H9 (cell line): ENCODE measurements around the gene GALR1. TPM values are rescaled to one million over a fixed set of nuclear protein-coding genes. Genes with fewer than 3 reads are reported as not detected.
A peak's percentile ranks its signal among the peaks of the same experiment; 100 is the strongest.

Experiments used
- DNase-seq: peaks from one replicate; pipeline ENCODE4 v3.0.0-alpha.2; 2017
- H2AFZ ChIP-seq: one replicate; pipeline ENCODE4 v1.6.1; 2013; ENCODE audit warnings: mild to moderate bottlenecking, low read length, control low read depth, moderate library complexity
- H2AK5ac ChIP-seq: 2 replicates; pipeline ENCODE4 v1.6.1; 2013; ENCODE audit warnings: low read length, control low read depth, mixed read lengths; ENCODE audit not compliant: insufficient read length
- H2BK120ac ChIP-seq: one replicate; pipeline ENCODE4 v1.6.1; 2013; ENCODE audit warnings: low read depth, mild to moderate bottlenecking, low read length, control low read depth, inconsistent platforms; ENCODE audit not compliant: poor library complexity, severe bottlenecking
- H2BK12ac ChIP-seq: 2 replicates; pipeline ENCODE4 v1.6.1; 2013; ENCODE audit warnings: low read length, control low read depth, mixed read lengths, low read depth; ENCODE audit not compliant: insufficient read length
- H2BK15ac ChIP-seq: 2 replicates; pipeline ENCODE4 v1.6.1; 2013; ENCODE audit warnings: low read depth, low read length, control low read depth
- H2BK20ac ChIP-seq: one replicate; pipeline ENCODE4 v1.6.1; 2013; ENCODE audit warnings: low read depth, mild to moderate bottlenecking, low read length, control low read depth, inconsistent platforms; ENCODE audit not compliant: poor library complexity, severe bottlenecking
- H2BK5ac ChIP-seq: 2 replicates; pipeline ENCODE4 v1.6.1; 2013; ENCODE audit warnings: low read length, control low read depth, mixed read lengths; ENCODE audit not compliant: insufficient read length
- H3K14ac ChIP-seq: 2 replicates; pipeline ENCODE4 v1.6.1; 2013; ENCODE audit warnings: low read length, control low read depth; ENCODE audit not compliant: insufficient read depth
- H3K18ac ChIP-seq: 2 replicates; pipeline ENCODE4 v1.6.1; 2013; ENCODE audit warnings: low read depth, mild to moderate bottlenecking, mixed read lengths, low read length, control low read depth; ENCODE audit not compliant: insufficient read length
- H3K23ac ChIP-seq: 2 replicates; pipeline ENCODE4 v1.6.1; 2013; ENCODE audit warnings: low read length, control low read depth, mixed read lengths, low read depth; ENCODE audit not compliant: insufficient read length
- H3K23me2 ChIP-seq: 2 replicates; pipeline ENCODE4 v1.6.1; 2013; ENCODE audit warnings: low read depth, mild to moderate bottlenecking, mixed read lengths, low read length, control low read depth; ENCODE audit not compliant: insufficient read length, poor library complexity, severe bottlenecking
- H3K27ac ChIP-seq: 2 replicates; pipeline ENCODE4 v1.5.1; 2013; ENCODE audit warnings: low read length, control low read depth, mixed read lengths, low read depth; ENCODE audit not compliant: insufficient read length
- H3K27me3 ChIP-seq: 2 replicates; pipeline ENCODE4 v1.6.1; 2013; ENCODE audit warnings: low read length, control low read depth, inconsistent platforms; ENCODE audit not compliant: insufficient read depth
- H3K4ac ChIP-seq: 2 replicates; pipeline ENCODE4 v1.6.1; 2013; ENCODE audit warnings: low read depth, mild to moderate bottlenecking, control low read depth, inconsistent platforms, low read length, moderate library complexity
- H3K4me1 ChIP-seq: 2 replicates; pipeline ENCODE4 v1.6.1; 2013; ENCODE audit warnings: low read length, control low read depth, inconsistent platforms; ENCODE audit not compliant: insufficient read depth
- H3K4me2 ChIP-seq: 2 replicates; pipeline ENCODE4 v1.6.1; 2013; ENCODE audit warnings: low read length, control low read depth, mixed read lengths; ENCODE audit not compliant: insufficient read length, insufficient read depth
- H3K56ac ChIP-seq: 2 replicates; pipeline ENCODE4 v1.6.1; 2013; ENCODE audit warnings: low read depth, mild to moderate bottlenecking, mixed read lengths, low read length, control low read depth; ENCODE audit not compliant: insufficient read length
- H3K79me1 ChIP-seq: 2 replicates; pipeline ENCODE4 v1.6.1; 2013; ENCODE audit warnings: low read depth, mild to moderate bottlenecking, moderate library complexity, low read length, control low read depth, inconsistent platforms; ENCODE audit not compliant: insufficient read depth, poor library complexity, severe bottlenecking
- H3K79me2 ChIP-seq: 2 replicates; pipeline ENCODE4 v1.6.1; 2013; ENCODE audit warnings: low read length, control low read depth, inconsistent platforms; ENCODE audit not compliant: insufficient read depth
- H3K9ac ChIP-seq: 2 replicates; pipeline ENCODE4 v1.6.1; 2013; ENCODE audit warnings: low read length, control low read depth, mixed read lengths; ENCODE audit not compliant: insufficient read length; ENCODE audit errors: extremely low read depth
- H3K9me3 ChIP-seq: one replicate; pipeline ENCODE4 v1.6.1; 2013; ENCODE audit warnings: low read depth, low read length, inconsistent platforms; ENCODE audit not compliant: control insufficient read depth
- H3T11ph ChIP-seq: one replicate; pipeline ENCODE4 v1.6.1; 2013; ENCODE audit warnings: mild to moderate bottlenecking, low read length, control low read depth, inconsistent platforms
- H4K20me1 ChIP-seq: one replicate; pipeline ENCODE4 v1.6.1; 2013; ENCODE audit not compliant: control insufficient read depth, insufficient read length, insufficient read depth
- H4K5ac ChIP-seq: 2 replicates; pipeline ENCODE4 v1.6.1; 2013; ENCODE audit warnings: low read depth, mild to moderate bottlenecking, mixed read lengths, low read length, control low read depth; ENCODE audit not compliant: insufficient read length
- H4K8ac ChIP-seq: replicated peaks from 2 replicates; pipeline ENCODE4 v1.6.1; 2013; ENCODE audit warnings: low read length, control low read depth, mixed read lengths, low read depth; ENCODE audit not compliant: insufficient read length
- H4K91ac ChIP-seq: 2 replicates; pipeline ENCODE4 v1.6.1; 2013; ENCODE audit warnings: low read depth, mild to moderate bottlenecking, moderate library complexity, mixed read lengths, low read length, control low read depth; ENCODE audit not compliant: insufficient read length
- H3K27ac Mint-ChIP-seq, 3 experiments: 2 replicates in 2 of 3; 3 replicates in 1 of 3; pipeline ENCODE4 v1.8.0; 2020 to 2021; ENCODE audit warnings: mixed read lengths in 3 of 3, mild to moderate bottlenecking in 1 of 3, moderate library complexity in 1 of 3
- H3K27me3 Mint-ChIP-seq: 2 replicates; pipeline ENCODE4 v1.8.0; 2021; ENCODE audit warnings: low read depth, mild to moderate bottlenecking, moderate library complexity, mixed read lengths
- H3K36me3 Mint-ChIP-seq, 3 experiments: 2 replicates in 2 of 3; 3 replicates in 1 of 3; pipeline ENCODE4 v1.8.0; 2020 to 2021; ENCODE audit warnings: low read depth in 3 of 3, mixed read lengths in 3 of 3; ENCODE audit not compliant: insufficient read depth in 1 of 3
- H3K4me1 Mint-ChIP-seq, 2 experiments: 2 replicates each; pipeline ENCODE4 v1.8.0; 2020; ENCODE audit warnings: mixed read lengths in 2 of 2
- H3K4me3 Mint-ChIP-seq, 2 experiments: 2 replicates in 1 of 2; 3 replicates in 1 of 2; pipeline ENCODE4 v1.8.0; 2020 to 2021; ENCODE audit warnings: mild to moderate bottlenecking in 2 of 2, mixed read lengths in 2 of 2, moderate library complexity in 1 of 2
- H3K9me3 Mint-ChIP-seq, 2 experiments: 2 replicates in 1 of 2; 3 replicates in 1 of 2; pipeline ENCODE4 v1.8.0; 2020; ENCODE audit warnings: mild to moderate bottlenecking in 2 of 2, mixed read lengths in 2 of 2, moderate library complexity in 1 of 2
- CTCF ChIP-seq: fragments of 200-600 bp; sonication (generic); conservative IDR thresholded peaks from 3 replicates; pipeline ENCODE4 v1.8.0; 2021; ENCODE audit warnings: antibody characterized with exemption, mild to moderate bottlenecking
- WGBS: extraction: QIAGEN DNeasy Blood & Tissue Kit; methylation state at CpG from one replicate; pipeline ENCODE4 v1.1.7; 2013; ENCODE audit warnings: missing lambda C conversion rate, low lambda C conversion rate, mixed read lengths; ENCODE audit not compliant: insufficient read length; ENCODE audit errors: extremely low coverage; 5-methylcytosine and 5-hydroxymethylcytosine counted together
- total RNA-seq: library from RNA; stranded (reverse); gene quantifications from 2 replicates; pipeline ENCODE4 v1.2.1, GENCODE V29; 2021

The GALR1 gene
- total RNA-seq, 1 experiment from 2014 or later = 0.07 TPM

- H3K79me1 ChIP-seq = no peaks in the 10 kb centered on the region
- Mint-ChIP-seq H3K4me1 (peaks cover 34 to 39% of the 10 kb centered on the region in 2 experiments), H3K27me3 (peaks cover 75% of the 10 kb centered on the region), H3K27ac (no peak overlapping the region), H3K9me3 (peaks cover 17 to 25% of the 10 kb centered on the region in 2 experiments), H3K36me3 (peaks cover 5 to 14% (median 6%) of the 10 kb centered on the region in 3 experiments), H3K4me3 (peak overlapping the region; percentile 21 to 64)
- no peaks in the 10 kb centered on the region for H4K20me1 ChIP-seq
- H3T11ph ChIP-seq = no peak overlapping the region
- no peak overlapping the region for H4K91ac ChIP-seq
- no peak overlapping the region for H2BK20ac ChIP-seq
- H3K27me3 ChIP-seq = peaks cover 30% of the 10 kb centered on the region; the same call in 1 of the 2 replicates
- TF ChIP-seq CTCF = no peak
- no peak overlapping the region for H3K18ac ChIP-seq
- H3K27ac ChIP-seq = no peak overlapping the region
- H3K4me1 ChIP-seq = peaks cover 20% of the 10 kb centered on the region
- no peak overlapping the region for H3K56ac ChIP-seq
- peaks cover 30% of the 10 kb centered on the region for H3K23me2 ChIP-seq
- no peak overlapping the region for H3K14ac ChIP-seq
- no peak overlapping the region for H4K5ac ChIP-seq
- no peak overlapping the region for H3K23ac ChIP-seq
- no peaks in the 10 kb centered on the region for H3K9me3 ChIP-seq
- H2BK15ac ChIP-seq = no peak overlapping the region
- H2BK12ac ChIP-seq = no peak overlapping the region
- H2AFZ ChIP-seq = no peak overlapping the region
- no peak overlapping the region for H3K4ac ChIP-seq
- H3K79me2 ChIP-seq = no peaks in the 10 kb centered on the region
- no peak overlapping the region for H2BK120ac ChIP-seq
- H3K4me2 ChIP-seq = peak overlapping the region; percentile 56
- H3K9ac ChIP-seq = no peak overlapping the region
- no peak overlapping the region for H2BK5ac ChIP-seq
- H4K8ac ChIP-seq = no peak overlapping the region
- WGBS = no CpG with 5 or more reads among the region's 20 CpGs
- no peak overlapping the region for H2AK5ac ChIP-seq
- DNase-seq = no peak
Observed at GRCh38 chr18:77251730-77252050, 2.0 kb downstream of the GALR1 start.
